ENCODE measurements around the gene USP3. TPM values are rescaled to one million over a fixed set of nuclear protein-coding genes. Genes with fewer than 3 reads are reported as not detected.
A peak's percentile ranks its signal among the peaks of the same experiment; 100 is the strongest.

The USP3 gene
- total and polyA plus RNA-seq, 2 of the 13 experiments (the other 11 are each of a cell fraction or from before 2014, with no cell fraction given) = 14.3 to 61.2 TPM

GRCh38 chr15:63504979-63505841 is 817 bp downstream of the USP3 start (continued):
- TF ChIP-seq ZBTB39 (CRISPR knock-in tag; IDR thresholded peaks at IDR 0.05) (no peak), ERF (CRISPR knock-in tag; IDR thresholded peaks at IDR 0.05) (no peak; the same call in 1 of the 2 replicates), REL (CRISPR knock-in tag; conservative IDR thresholded peaks at IDR 0.05) (no peak), UBTF (CRISPR knock-in tag; IDR thresholded peaks at IDR 0.05) (no peak; the same call in 1 of the 2 replicates), ZNF335 (CRISPR knock-in tag; IDR thresholded peaks at IDR 0.05) (no peak; the same call in 1 of the 2 replicates), ZBTB34 (CRISPR knock-in tag; IDR thresholded peaks at IDR 0.05) (no peak), HNRNPH1 (optimal IDR thresholded peaks at IDR 0.05; ENCODE audit: low read depth, low read length) (no peak), SUZ12 (IDR thresholded peaks at IDR 0.05; ENCODE audit: low read depth, low read length) (no peak), POLR2G (IDR thresholded peaks at IDR 0.05; ENCODE audit: low read depth, low read length) (peak; percentile 25), ZNF251 (CRISPR knock-in tag; IDR thresholded peaks at IDR 0.05) (no peak), NKX3-1 (CRISPR knock-in tag; IDR thresholded peaks at IDR 0.05) (no peak), ZNF20 (CRISPR knock-in tag; IDR thresholded peaks at IDR 0.05) (no peak), STAT5B (CRISPR knock-in tag; IDR thresholded peaks at IDR 0.05) (no peak), SIN3A (IDR thresholded peaks at IDR 0.05; ENCODE audit: borderline replicate concordance, low read depth, low read length) (peak; percentile 21; the same call in 1 of the 2 replicates), ZBTB21 (CRISPR knock-in tag; IDR thresholded peaks at IDR 0.05) (no peak), ZFY (CRISPR knock-in tag; IDR thresholded peaks at IDR 0.05) (peak; percentile 65), ZNF253 (CRISPR knock-in tag; IDR thresholded peaks at IDR 0.05; ENCODE audit: borderline replicate concordance) (no peak), MTA1 (CRISPR knock-in tag; IDR thresholded peaks at IDR 0.05; ENCODE audit: borderline replicate concordance) (no peak), ZMYM2 (CRISPR knock-in tag; IDR thresholded peaks at IDR 0.05) (no peak), TBX2 (CRISPR knock-in tag; IDR thresholded peaks at IDR 0.05; ENCODE audit: borderline replicate concordance) (no peak), PPARG (CRISPR knock-in tag; conservative IDR thresholded peaks at IDR 0.05) (no peak), DNMT3B (CRISPR knock-in tag; conservative IDR thresholded peaks at IDR 0.05) (no peak), ZNF704 (CRISPR knock-in tag; IDR thresholded peaks at IDR 0.05; ENCODE audit: borderline replicate concordance) (no peak)

All from HepG2 (cell line).